ENCODE measurements around the gene PGGHG.
"Not testable (repeated sequence)": the region's sequence is repeated elsewhere in the genome, so short reads cannot be mapped to it uniquely, and the experiment has no call there.

PGGHG gene

GRCh38 chr11:330307-330693 is 41.4 kb downstream of the PGGHG start:
- DNase-seq (ENCODE audit: low read depth), result no peak

- no peak for DNase-seq (ENCODE audit: low read depth)
Measured at GRCh38 chr11:330694-331357, 41.9 kb downstream of the PGGHG start.

GRCh38 chr11:331358-332060 is 42.6 kb downstream of the PGGHG start:
- no peak for DNase-seq (ENCODE audit: low read depth)

- DNase-seq (ENCODE audit: low read depth), result no peak
Measured at GRCh38 chr11:332651-333480, 43.9 kb downstream of the PGGHG start.

GRCh38 chr11:333616-334263 is 44.8 kb downstream of the PGGHG start:
- not testable (repeated sequence) for DNase-seq (ENCODE audit: low read depth)

- DNase-seq (ENCODE audit: low read depth), result no peak
Measured at GRCh38 chr11:334264-334994, 45.5 kb downstream of the PGGHG start.

GRCh38 chr11:335779-336658 is 47.1 kb downstream of the PGGHG start:
- no peak for DNase-seq (ENCODE audit: low read depth)

GRCh38 chr11:336659-337198 is 47.8 kb downstream of the PGGHG start:
- no peak for DNase-seq (ENCODE audit: low read depth)

GRCh38 chr11:337711-338110 is 48.8 kb downstream of the PGGHG start:
- no peak for DNase-seq (ENCODE audit: low read depth)

GRCh38 chr11:339963-340362 is 51.0 kb downstream of the PGGHG start:
- DNase-seq (ENCODE audit: low read depth), result no peak

- no peak for DNase-seq (ENCODE audit: low read depth)
Measured at GRCh38 chr11:340539-341512, 51.9 kb downstream of the PGGHG start.

GRCh38 chr11:342328-342727 is 53.4 kb downstream of the PGGHG start:
- no peak for DNase-seq (ENCODE audit: low read depth)

- no peak for DNase-seq (ENCODE audit: low read depth)
Measured at GRCh38 chr11:344836-345578, 56.1 kb downstream of the PGGHG start.
